PC-3 (cell line): ENCODE measurements around the gene GOSR1.

Experiments
- CTCF ChIP-seq: fragments of 300-600 bp; sonication (generic); conservative IDR thresholded peaks from 2 replicates; pipeline ENCODE4 v1.5.1; 2017; ENCODE audit warnings: antibody characterized with exemption, low read depth, mild to moderate bottlenecking, low read length
- EZH2 ChIP-seq: fragments of 300-600 bp; sonication (generic); IDR thresholded peaks from one replicate; pipeline ENCODE4 v1.6.1; 2017; ENCODE audit warnings: antibody characterized with exemption, mild to moderate bottlenecking, low read length; ENCODE audit not compliant: unreplicated experiment
- EZH2phosphoT487 ChIP-seq: fragments of 300-600 bp; sonication (generic); IDR thresholded peaks from 2 replicates; pipeline ENCODE4 v1.6.1; 2018; ENCODE audit warnings: mild to moderate bottlenecking, antibody characterized with exemption, low read length, borderline replicate concordance

- TF ChIP-seq CTCF (no peak), EZH2phosphoT487 (no peak), EZH2 (no peak)
Observed at GRCh38 chr17:30514895-30515596, 37.8 kb downstream of the GOSR1 start.
